GM18951 (cell line): ENCODE measurements around the gene BCDIN3D.
"Not testable (repeated sequence)": the region's sequence is repeated elsewhere in the genome, so short reads cannot be mapped to it uniquely, and the experiment has no call there.

Experiments
- POLR2A ChIP-seq: IDR thresholded peaks from 4 replicates; pipeline ENCODE4 v1.6.1; 2011; ENCODE audit warnings: mild to moderate bottlenecking; ENCODE audit not compliant: insufficient read length, insufficient read depth; ENCODE audit errors: extremely low read depth
- in situ Hi-C: fragments of 300-500 bp; cut with MboI; formaldehyde crosslinking; loops from one replicate; pipeline ENCODE4 v1.12.0; 2022; ENCODE audit warnings: low sequenced_read_pairs, mixed read lengths, inconsistent platforms; ENCODE audit not compliant: unreplicated experiment

The BCDIN3D gene

GRCh38 chr12:49863946-49864797 lies 21.3 kb upstream of the BCDIN3D start:
- in situ Hi-C loops, result no loop called here
- TF ChIP-seq POLR2A, result no peak

GRCh38 chr12:49860921-49861320 lies 18.0 kb upstream of the BCDIN3D start:
- in situ Hi-C loops, result not testable (repeated sequence)

GRCh38 chr12:49855890-49856289 lies 13.0 kb upstream of the BCDIN3D start:
- in situ Hi-C loops, result not testable (repeated sequence)

GRCh38 chr12:49854976-49855375 lies 12.1 kb upstream of the BCDIN3D start:
- TF ChIP-seq POLR2A, result no peak
- in situ Hi-C loops, result no loop called here

- in situ Hi-C loops, result no loop called here
- no peak for TF ChIP-seq POLR2A
Measured at GRCh38 chr12:49853671-49854070, 10.8 kb upstream of the BCDIN3D start.

- in situ Hi-C loops, result no loop called here
- TF ChIP-seq POLR2A, result no peak
Measured at GRCh38 chr12:49847161-49847560, 4.3 kb upstream of the BCDIN3D start.

GRCh38 chr12:49846032-49846431 lies 3.1 kb upstream of the BCDIN3D start:
- in situ Hi-C loops, result no loop called here

GRCh38 chr12:49843876-49844437 lies 1.1 kb upstream of the BCDIN3D start:
- no peak for TF ChIP-seq POLR2A
- in situ Hi-C loops, result no loop called here

More at GRCh38 chr12:49846032-49846431, 3.1 kb upstream of the BCDIN3D start:
- TF ChIP-seq POLR2A, result no peak

- in situ Hi-C loops, result no loop called here
- TF ChIP-seq POLR2A, result no peak
Measured at GRCh38 chr12:49843411-49843810, 505 bp upstream of the BCDIN3D start.

- in situ Hi-C loops, result loop anchor here (5.0 kb wide), 1 partner anchor 67 kb away; no protein-coding TSS in a partner anchor
- no peak for TF ChIP-seq POLR2A
Measured at GRCh38 chr12:49838973-49839633, 3.8 kb downstream of the BCDIN3D start.

- TF ChIP-seq POLR2A, result no peak
- in situ Hi-C loops, result no loop called here
Measured at GRCh38 chr12:49832836-49833421, 10.0 kb downstream of the BCDIN3D start.

GRCh38 chr12:49831717-49832116 lies 11.2 kb downstream of the BCDIN3D start:
- in situ Hi-C loops, result no loop called here
- no peak for TF ChIP-seq POLR2A

GRCh38 chr12:49828133-49829091 lies 14.5 kb downstream of the BCDIN3D start, which contains the start of gene NCKAP5L:
Gene NCKAP5L, minus strand, starts transcription at chr12:49828413. Its CDS starts 24,369 bp downstream, at chr12:49804044.
- TF ChIP-seq POLR2A, result peak; percentile 70
- in situ Hi-C loops, result no loop called here
